ENCODE data around the gene CAPN3.

The CAPN3 gene

DNA sequence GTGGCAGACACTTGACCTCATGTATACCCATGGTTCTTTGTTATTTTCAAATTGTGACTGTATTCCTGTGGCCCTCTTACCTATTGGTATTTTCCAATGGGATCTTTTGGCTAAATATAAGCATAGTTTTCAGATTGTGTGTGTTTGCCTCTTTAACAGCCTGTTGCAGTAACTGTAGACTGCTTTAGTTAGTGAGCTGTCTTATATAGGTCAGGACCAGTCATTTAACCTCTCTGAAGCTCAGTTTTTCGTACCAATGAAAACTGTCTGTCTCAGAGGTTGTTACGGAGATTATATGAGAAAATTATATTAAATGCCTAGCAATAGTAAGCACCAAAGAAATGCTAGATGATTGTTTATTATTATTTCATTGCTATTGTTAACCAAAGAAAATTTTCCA lies 29.3 kb upstream of the CAPN3 start:
- TF ChIP-seq YY1 (IDR thresholded peaks at IDR 0.05; ENCODE audit: low read depth) (no peak), CEBPB (IDR thresholded peaks at IDR 0.05) (no peak), EGR1 (IDR thresholded peaks at IDR 0.05) (no peak), TEAD4 (IDR thresholded peaks at IDR 0.05) (no peak), NFIC (IDR thresholded peaks at IDR 0.05) (no peak), FOXM1 (IDR thresholded peaks at IDR 0.05; ENCODE audit: borderline replicate concordance, low read depth) (no peak), TCF12 (IDR thresholded peaks at IDR 0.05; ENCODE audit: low read depth) (no peak)
- TF ChIP-seq, protein P1, sequence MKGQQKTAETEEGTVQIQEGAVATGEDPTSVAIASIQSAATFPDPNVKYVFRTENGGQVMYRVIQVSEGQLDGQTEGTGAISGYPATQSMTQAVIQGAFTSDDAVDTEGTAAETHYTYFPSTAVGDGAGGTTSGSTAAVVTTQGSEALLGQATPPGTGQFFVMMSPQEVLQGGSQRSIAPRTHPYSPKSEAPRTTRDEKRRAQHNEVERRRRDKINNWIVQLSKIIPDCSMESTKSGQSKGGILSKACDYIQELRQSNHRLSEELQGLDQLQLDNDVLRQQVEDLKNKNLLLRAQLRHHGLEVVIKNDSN (IDR thresholded peaks at IDR 0.05): no peak

DNA sequence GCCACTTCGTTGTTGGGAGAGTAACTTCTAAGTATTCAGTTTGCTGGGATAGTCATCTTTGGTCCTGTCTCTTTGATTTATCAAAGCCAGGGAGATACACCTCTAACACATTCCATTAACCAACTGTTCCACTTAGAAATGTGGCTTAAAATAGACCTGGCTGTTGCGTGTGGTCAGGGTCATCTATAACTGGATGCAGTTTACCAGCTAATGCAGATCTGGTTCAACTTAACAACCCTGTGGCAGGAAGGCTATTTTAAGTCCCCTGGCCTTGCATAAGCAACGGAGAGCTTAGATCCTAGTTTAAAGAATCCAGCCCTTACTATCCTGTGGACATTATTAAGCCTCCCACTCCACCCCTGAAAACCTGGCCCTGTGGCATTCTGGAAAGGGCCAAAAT lies 28.1 kb upstream of the CAPN3 start:
- TF ChIP-seq NFIC (IDR thresholded peaks at IDR 0.05) (no peak), CREB1 (IDR thresholded peaks at IDR 0.05; ENCODE audit: low read depth) (no peak), TCF12 (IDR thresholded peaks at IDR 0.05; ENCODE audit: low read depth) (no peak)
- TF ChIP-seq, protein P2, sequence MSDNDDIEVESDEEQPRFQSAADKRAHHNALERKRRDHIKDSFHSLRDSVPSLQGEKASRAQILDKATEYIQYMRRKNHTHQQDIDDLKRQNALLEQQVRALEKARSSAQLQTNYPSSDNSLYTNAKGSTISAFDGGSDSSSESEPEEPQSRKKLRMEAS (IDR thresholded peaks at IDR 0.05): no peak

DNA sequence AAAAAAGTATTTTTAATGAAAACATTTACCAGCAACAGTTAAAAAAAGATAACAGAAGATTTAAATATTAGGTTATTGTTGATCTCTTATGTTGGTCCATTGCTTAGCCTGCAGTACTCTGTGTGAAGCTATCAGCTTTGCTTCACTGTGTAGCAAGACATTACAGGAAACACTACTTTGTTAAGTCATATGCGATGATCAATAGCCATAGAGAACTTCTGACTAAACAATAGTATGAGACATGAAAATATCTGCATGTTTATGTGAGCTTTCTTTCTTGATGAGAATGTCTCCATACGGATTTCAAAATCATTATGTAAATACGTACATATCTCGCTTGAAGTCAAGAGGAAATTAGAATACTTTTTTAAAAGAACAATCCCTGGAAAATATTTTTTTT lies 27.0 kb upstream of the CAPN3 start:
- TF ChIP-seq EP300 (IDR thresholded peaks at IDR 0.05; ENCODE audit: borderline replicate concordance): no peak
- TF ChIP-seq CEBPB (IDR thresholded peaks at IDR 0.05): no peak
- TF ChIP-seq ZBTB7A (IDR thresholded peaks at IDR 0.05; ENCODE audit: low read depth): no peak
- TF ChIP-seq YY1 (IDR thresholded peaks at IDR 0.05; ENCODE audit: low read depth): no peak
- TF ChIP-seq NFIC (IDR thresholded peaks at IDR 0.05): no peak
- no peak for TF ChIP-seq TCF12 (IDR thresholded peaks at IDR 0.05; ENCODE audit: low read depth)
- no peak for TF ChIP-seq EGR1 (IDR thresholded peaks at IDR 0.05)
- no peak for TF ChIP-seq RAD21 (IDR thresholded peaks at IDR 0.05; ENCODE audit: low read depth)
- TF ChIP-seq, protein P3, sequence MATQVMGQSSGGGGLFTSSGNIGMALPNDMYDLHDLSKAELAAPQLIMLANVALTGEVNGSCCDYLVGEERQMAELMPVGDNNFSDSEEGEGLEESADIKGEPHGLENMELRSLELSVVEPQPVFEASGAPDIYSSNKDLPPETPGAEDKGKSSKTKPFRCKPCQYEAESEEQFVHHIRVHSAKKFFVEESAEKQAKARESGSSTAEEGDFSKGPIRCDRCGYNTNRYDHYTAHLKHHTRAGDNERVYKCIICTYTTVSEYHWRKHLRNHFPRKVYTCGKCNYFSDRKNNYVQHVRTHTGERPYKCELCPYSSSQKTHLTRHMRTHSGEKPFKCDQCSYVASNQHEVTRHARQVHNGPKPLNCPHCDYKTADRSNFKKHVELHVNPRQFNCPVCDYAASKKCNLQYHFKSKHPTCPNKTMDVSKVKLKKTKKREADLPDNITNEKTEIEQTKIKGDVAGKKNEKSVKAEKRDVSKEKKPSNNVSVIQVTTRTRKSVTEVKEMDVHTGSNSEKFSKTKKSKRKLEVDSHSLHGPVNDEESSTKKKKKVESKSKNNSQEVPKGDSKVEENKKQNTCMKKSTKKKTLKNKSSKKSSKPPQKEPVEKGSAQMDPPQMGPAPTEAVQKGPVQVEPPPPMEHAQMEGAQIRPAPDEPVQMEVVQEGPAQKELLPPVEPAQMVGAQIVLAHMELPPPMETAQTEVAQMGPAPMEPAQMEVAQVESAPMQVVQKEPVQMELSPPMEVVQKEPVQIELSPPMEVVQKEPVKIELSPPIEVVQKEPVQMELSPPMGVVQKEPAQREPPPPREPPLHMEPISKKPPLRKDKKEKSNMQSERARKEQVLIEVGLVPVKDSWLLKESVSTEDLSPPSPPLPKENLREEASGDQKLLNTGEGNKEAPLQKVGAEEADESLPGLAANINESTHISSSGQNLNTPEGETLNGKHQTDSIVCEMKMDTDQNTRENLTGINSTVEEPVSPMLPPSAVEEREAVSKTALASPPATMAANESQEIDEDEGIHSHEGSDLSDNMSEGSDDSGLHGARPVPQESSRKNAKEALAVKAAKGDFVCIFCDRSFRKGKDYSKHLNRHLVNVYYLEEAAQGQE (IDR thresholded peaks at IDR 0.05; ENCODE audit: low read depth): no peak
- TF ChIP-seq, protein P1 (IDR thresholded peaks at IDR 0.05): no peak
- TF ChIP-seq FOXM1 (IDR thresholded peaks at IDR 0.05; ENCODE audit: borderline replicate concordance, low read depth): no peak
- TF ChIP-seq, protein P2 (IDR thresholded peaks at IDR 0.05): no peak
- no peak for TF ChIP-seq TEAD4 (IDR thresholded peaks at IDR 0.05)
- TF ChIP-seq CREB1 (IDR thresholded peaks at IDR 0.05; ENCODE audit: low read depth): no peak
- no peak for TF ChIP-seq TAF1 (IDR thresholded peaks at IDR 0.05; ENCODE audit: low read depth)

DNA sequence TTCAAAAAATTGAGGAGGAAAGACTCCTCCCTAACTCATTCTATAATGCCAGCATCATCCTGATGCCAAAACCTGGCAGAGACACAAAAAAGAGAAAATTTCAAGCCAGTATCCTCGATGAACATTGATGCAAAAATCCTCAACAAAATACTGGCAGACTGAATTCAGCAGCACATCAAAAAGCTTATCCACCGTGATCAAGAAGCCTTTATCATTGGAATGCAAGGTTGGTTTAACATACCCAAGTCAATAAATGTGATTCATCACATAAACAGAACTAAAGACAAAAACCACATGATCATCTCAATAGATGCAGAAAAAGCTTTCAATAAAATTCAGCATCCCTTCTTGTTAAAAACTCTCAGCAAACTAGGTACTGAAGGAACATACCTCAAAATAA lies 24.2 kb upstream of the CAPN3 start:
- TF ChIP-seq CREB1 (IDR thresholded peaks at IDR 0.05; ENCODE audit: low read depth) (no peak), RAD21 (IDR thresholded peaks at IDR 0.05; ENCODE audit: low read depth) (no peak), EGR1 (IDR thresholded peaks at IDR 0.05) (no peak), CEBPB (IDR thresholded peaks at IDR 0.05) (no peak), YY1 (IDR thresholded peaks at IDR 0.05; ENCODE audit: low read depth) (no peak), ZBTB7A (IDR thresholded peaks at IDR 0.05; ENCODE audit: low read depth) (no peak)

DNA sequence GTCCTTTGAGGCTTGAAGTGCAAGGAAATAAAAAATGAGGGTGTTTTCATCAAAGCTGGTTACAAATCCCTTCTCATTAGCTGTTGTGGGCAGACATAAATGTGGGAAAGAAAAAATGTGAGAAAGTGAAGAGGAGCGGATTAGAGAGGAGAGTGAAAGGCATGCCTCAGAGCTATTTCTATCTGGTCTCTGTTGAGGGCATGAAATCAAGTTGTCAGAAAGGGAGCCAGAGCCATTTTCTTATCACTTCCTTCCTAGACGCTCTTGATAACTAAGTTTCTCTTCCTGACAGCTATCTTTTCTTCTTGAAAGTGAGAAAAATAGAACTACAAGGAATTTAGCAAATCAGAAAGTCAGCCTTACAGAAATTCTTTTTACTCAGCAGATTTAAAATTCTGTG lies 20.8 kb upstream of the CAPN3 start:
- no peak for TF ChIP-seq CREB1 (IDR thresholded peaks at IDR 0.05; ENCODE audit: low read depth)
- TF ChIP-seq RAD21 (IDR thresholded peaks at IDR 0.05; ENCODE audit: low read depth): no peak
- no peak for TF ChIP-seq TCF12 (IDR thresholded peaks at IDR 0.05; ENCODE audit: low read depth)
- no peak for TF ChIP-seq ZBTB7A (IDR thresholded peaks at IDR 0.05; ENCODE audit: low read depth)
- no peak for TF ChIP-seq EP300 (IDR thresholded peaks at IDR 0.05; ENCODE audit: borderline replicate concordance)

DNA sequence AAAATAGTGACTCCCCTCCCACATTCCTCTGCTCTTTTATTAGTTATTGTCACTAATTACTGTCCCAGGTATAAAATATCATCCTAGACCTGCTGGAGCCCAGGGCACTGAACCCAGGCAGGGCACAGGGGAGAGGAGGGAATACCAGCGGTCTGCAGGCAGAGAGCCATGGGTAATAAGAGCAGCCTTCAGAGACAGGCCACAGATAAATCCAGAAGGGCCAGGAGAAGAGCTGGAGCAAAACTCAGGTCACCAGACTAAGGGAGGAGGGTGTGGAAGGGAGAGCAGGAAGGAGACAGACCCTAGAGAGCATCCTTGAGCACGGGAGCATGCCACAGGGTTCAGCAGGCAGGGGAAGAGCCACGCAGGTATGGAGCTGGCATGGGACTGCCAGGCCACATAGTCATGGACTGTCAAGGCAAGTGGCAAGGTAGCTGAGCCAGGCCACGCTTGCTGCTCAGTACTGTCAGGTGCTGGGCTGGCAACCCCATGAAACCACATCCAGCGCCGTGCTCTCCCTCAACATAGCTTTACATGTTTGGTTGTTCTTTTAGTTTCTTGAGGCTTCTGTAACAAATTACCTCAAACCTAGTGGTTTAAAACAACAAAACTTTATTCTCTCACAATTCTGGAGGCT lies 15.6 kb upstream of the CAPN3 start:
- TF ChIP-seq NFIC (IDR thresholded peaks at IDR 0.05): no peak
- no peak for TF ChIP-seq YY1 (IDR thresholded peaks at IDR 0.05; ENCODE audit: low read depth)
- TF ChIP-seq CEBPB (IDR thresholded peaks at IDR 0.05): no peak
- no peak for TF ChIP-seq EGR1 (IDR thresholded peaks at IDR 0.05)
- no peak for TF ChIP-seq RAD21 (IDR thresholded peaks at IDR 0.05; ENCODE audit: low read depth)
- TF ChIP-seq, protein P3 (IDR thresholded peaks at IDR 0.05; ENCODE audit: low read depth): no peak
- no peak for TF ChIP-seq FOXM1 (IDR thresholded peaks at IDR 0.05; ENCODE audit: borderline replicate concordance, low read depth)
- TF ChIP-seq CREB1 (IDR thresholded peaks at IDR 0.05; ENCODE audit: low read depth): no peak
- no peak for TF ChIP-seq ZBTB7A (IDR thresholded peaks at IDR 0.05; ENCODE audit: low read depth)
- TF ChIP-seq TCF12 (IDR thresholded peaks at IDR 0.05; ENCODE audit: low read depth): no peak
- TF ChIP-seq EP300 (IDR thresholded peaks at IDR 0.05; ENCODE audit: borderline replicate concordance): no peak
- TF ChIP-seq TAF1 (IDR thresholded peaks at IDR 0.05; ENCODE audit: low read depth): no peak
- TF ChIP-seq, protein P2 (IDR thresholded peaks at IDR 0.05): no peak
- TF ChIP-seq TEAD4 (IDR thresholded peaks at IDR 0.05): no peak
- TF ChIP-seq, protein P1 (IDR thresholded peaks at IDR 0.05): no peak

All from Ishikawa (cell line).